Gastrocnemius medialis (tissue), 4 donors: ENCODE measurements around the gene DOCK3. TPM values are rescaled to one million over a fixed set of nuclear protein-coding genes. Genes with fewer than 3 reads are reported as not detected.

Experiments used
- ATAC-seq, 2 donors: fragments of 150-250 bp; one replicate each; pipeline ENCODE4 v1.9.1; 2016
- DNase-seq, 2 donors: peaks; one replicate each; pipeline ENCODE4 v3.0.0-alpha.2; 2019
- H3K27ac ChIP-seq, 4 donors: fragments of 200-600 bp; sonication (generic); 1 replicate in 1 of 4; 2 replicates in 3 of 4; pipeline ENCODE4 v1.5.1; 2016 to 2018; ENCODE audit warnings: mild to moderate bottlenecking in 2 of 4, moderate library complexity in 1 of 4
- H3K27me3 ChIP-seq, 3 donors: fragments of 200-600 bp; sonication (generic) in 2 of 3; 1 replicate in 1 of 3; 2 replicates in 2 of 3; pipeline versions ENCODE4 v1.5.1 to v1.6.0; 2016 to 2019; ENCODE audit warnings: mild to moderate bottlenecking in 1 of 3, moderate library complexity in 1 of 3
- H3K36me3 ChIP-seq, 2 donors: fragments of 200-600 bp; sonication (generic) in 1 of 2; one replicate each; pipeline ENCODE4 v1.5.1; 2017 to 2018
- H3K4me1 ChIP-seq, 2 donors: fragments of 200-600 bp; sonication (generic) in 1 of 2; one replicate each; pipeline ENCODE4 v1.5.1; 2016 to 2017; ENCODE audit warnings: mild to moderate bottlenecking in 2 of 2
- H3K4me3 ChIP-seq, 4 donors: fragments of 200-600 bp; sonication (generic) in 3 of 4; 1 replicate in 1 of 4; 2 replicates in 3 of 4; pipeline ENCODE4 v1.5.1; 2016 to 2019; ENCODE audit warnings: mild to moderate bottlenecking in 2 of 4
- H3K9me3 ChIP-seq, 3 donors: fragments of 200-600 bp; sonication (generic) in 2 of 3; 1 replicate in 1 of 3; 2 replicates in 2 of 3; pipeline ENCODE4 v1.5.1; 2016 to 2019
- CTCF ChIP-seq, 5 experiments: fragments of 450-650 bp in 3 of 5; fragments of 200-600 bp in 2 of 5; sonication (generic) in 2 of 5; IDR thresholded peaks in 4 of 5; conservative IDR thresholded peaks in 1 of 5; 1 replicate in 4 of 5; 2 replicates in 1 of 5; pipeline ENCODE4 v1.5.1; 2016 to 2019; ENCODE audit warnings: antibody characterized with exemption in 5 of 5, mild to moderate bottlenecking in 3 of 5, moderate library complexity in 3 of 5
- POLR2A ChIP-seq, 2 donors: fragments of 450-650 bp; IDR thresholded peaks; one replicate each; pipeline ENCODE4 v1.6.1; 2017; ENCODE audit warnings: antibody characterized with exemption in 2 of 2, mild to moderate bottlenecking in 2 of 2, moderate library complexity in 2 of 2
- in situ Hi-C, 4 donors: fragments of 200-750 bp; cut with MboI; loops; one replicate each; pipeline versions ENCODE4 v1.15.0 to v1.8.0; 2017; ENCODE audit warnings: low sequenced_read_pairs in 4 of 4
- intact Hi-C: fragments of 100-400 bp; cut with DNase I; formaldehyde crosslinking; loops from one replicate; pipeline ENCODE4 v1.15.1; 2023; ENCODE audit warnings: low total_unique reads
- total RNA-seq, 4 donors: library from RNA; depleted of rRNA; stranded (reverse); fragments of >200 nt; gene quantifications; one replicate each; pipeline versions ENCODE4 v1.1.0 to v1.2.3, GENCODE V29; 2016

DOCK3 gene
- total RNA-seq, 4 donors from 2014 or later = 0.61 to 3.1 (median 0.73) TPM

GRCh38 chr3:50656417-50657195 lies 18.1 kb upstream of the DOCK3 start:
- Histone ChIP-seq H3K4me3 (no peak overlapping the region), H3K27ac (no peak overlapping the region), H3K36me3 (no peaks in the 10 kb centered on the region), H3K4me1 (peaks cover 4 to 11% of the 10 kb centered on the region in 2 donors), H3K9me3 (no peaks in the 10 kb centered on the region), H3K27me3 (no peaks in the 10 kb centered on the region)
- ATAC-seq = no peak
- in situ Hi-C loops (no loop called here), intact Hi-C loops (no loop called here)
- no peak for TF ChIP-seq CTCF (IDR thresholded peaks at IDR 0.05 in 4 of 5, conservative IDR thresholded peaks at IDR 0.05 in 1 of 5)
- TF ChIP-seq POLR2A (IDR thresholded peaks at IDR 0.05) = no peak
- peak in 1 of 2 donors; percentile 10 for DNase-seq

- no peaks in the 10 kb centered on the region for H3K9me3 ChIP-seq
- no peak for TF ChIP-seq POLR2A (IDR thresholded peaks at IDR 0.05)
- no peak for TF ChIP-seq CTCF (IDR thresholded peaks at IDR 0.05 in 4 of 5, conservative IDR thresholded peaks at IDR 0.05 in 1 of 5)
- no peak for ATAC-seq
- no peak for DNase-seq
- peaks cover 0 to 11% of the 10 kb centered on the region in 2 donors for H3K4me1 ChIP-seq
- H3K36me3 ChIP-seq = no peaks in the 10 kb centered on the region
- in situ Hi-C loops = no loop called here
- H3K27me3 ChIP-seq = no peaks in the 10 kb centered on the region
- no peak overlapping the region for H3K27ac ChIP-seq
- intact Hi-C loops = no loop called here
- no peak overlapping the region for H3K4me3 ChIP-seq
Observed at GRCh38 chr3:50657407-50657806, 17.3 kb upstream of the DOCK3 start.

- no peak overlapping the region for H3K27ac ChIP-seq
- ATAC-seq (no peak), DNase-seq (peak in 1 of 2 donors; percentile 10)
- no peaks in the 10 kb centered on the region for H3K9me3 ChIP-seq
- no peak overlapping the region for H3K4me3 ChIP-seq
- H3K4me1 ChIP-seq = peaks cover 0 to 11% of the 10 kb centered on the region in 2 donors
- no peaks in the 10 kb centered on the region for H3K36me3 ChIP-seq
- no peak for TF ChIP-seq POLR2A (IDR thresholded peaks at IDR 0.05)
- no peak for TF ChIP-seq CTCF (IDR thresholded peaks at IDR 0.05 in 4 of 5, conservative IDR thresholded peaks at IDR 0.05 in 1 of 5)
- intact Hi-C loops (no loop called here), in situ Hi-C loops (no loop called here)
- H3K27me3 ChIP-seq = no peaks in the 10 kb centered on the region
Observed at GRCh38 chr3:50657816-50658215, 16.9 kb upstream of the DOCK3 start.

GRCh38 chr3:50658416-50658815 lies 16.3 kb upstream of the DOCK3 start:
- no peak overlapping the region for H3K27ac ChIP-seq
- peaks cover 0 to 11% of the 10 kb centered on the region in 2 donors for H3K4me1 ChIP-seq
- in situ Hi-C loops = no loop called here
- no peak for TF ChIP-seq POLR2A (IDR thresholded peaks at IDR 0.05)
- no peaks in the 10 kb centered on the region for H3K27me3 ChIP-seq
- no peaks in the 10 kb centered on the region for H3K9me3 ChIP-seq
- H3K36me3 ChIP-seq = no peaks in the 10 kb centered on the region
- no peak for ATAC-seq
- intact Hi-C loops = no loop called here
- no peak overlapping the region for H3K4me3 ChIP-seq
- peak in 1 of 2 donors; percentile 9 for DNase-seq

GRCh38 chr3:50658831-50659230 lies 15.9 kb upstream of the DOCK3 start:
- intact Hi-C loops (no loop called here), in situ Hi-C loops (no loop called here)
- Histone ChIP-seq H3K4me3 (no peak overlapping the region), H3K36me3 (no peaks in the 10 kb centered on the region), H3K4me1 (peaks cover 0 to 11% of the 10 kb centered on the region in 2 donors), H3K9me3 (no peaks in the 10 kb centered on the region), H3K27ac (no peak overlapping the region), H3K27me3 (no peaks in the 10 kb centered on the region)
- peak in 1 of 2 donors; percentile 10 for DNase-seq
- ATAC-seq = no peak
- TF ChIP-seq CTCF (IDR thresholded peaks at IDR 0.05 in 4 of 5, conservative IDR thresholded peaks at IDR 0.05 in 1 of 5) (no peak), POLR2A (IDR thresholded peaks at IDR 0.05) (no peak)
